Measurements from ENCODE around the gene PAQR3. TPM values are rescaled to one million over a fixed set of nuclear protein-coding genes. Genes with fewer than 3 reads are reported as not detected.
A peak's percentile ranks its signal among the peaks of the same experiment; 100 is the strongest.

The PAQR3 gene
- polyA plus RNA-seq, 2 of the 4 experiments (the other 2 are of a cell fraction), result 6.5 to 26.4 TPM

DNA sequence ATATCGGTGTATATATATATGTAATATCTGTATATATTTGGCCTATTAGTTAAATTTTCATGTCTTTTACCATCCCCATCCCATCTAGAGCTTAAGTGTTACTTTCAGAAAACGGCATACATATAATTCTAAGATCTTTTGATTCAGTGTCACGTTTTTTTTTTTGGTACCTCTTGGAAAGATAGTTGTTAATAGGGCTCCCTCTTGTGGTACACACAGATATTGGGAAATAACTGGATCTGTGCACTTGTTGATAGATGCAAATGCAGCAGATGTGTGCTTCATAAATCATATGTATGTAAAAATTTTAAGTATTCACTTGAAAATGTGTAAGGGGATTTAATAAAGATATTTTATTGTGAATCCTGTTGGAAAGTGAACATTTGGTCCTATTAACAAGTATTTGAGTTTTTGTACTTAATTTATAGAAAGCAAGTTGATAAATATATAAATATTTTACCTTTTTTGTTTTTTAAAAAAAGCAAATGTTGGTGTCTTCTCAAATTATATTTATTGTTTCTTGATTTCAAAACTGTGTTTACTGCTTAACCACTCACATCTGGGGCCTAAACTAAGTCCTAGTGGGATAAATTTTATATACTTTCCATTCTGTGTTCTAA, 74.7 kb downstream of the PAQR3 start:
- POLR2A ChIA-PET, result no interaction called here
- 30% methylated on average over 3 of the region's 3 CpGs for WGBS (ENCODE audit: missing lambda C conversion rate)

GRCh38 chr4:78863991-78864390, 75.2 kb downstream of the PAQR3 start:
- 97% methylated on average over 2 of the region's 2 CpGs for WGBS (ENCODE audit: missing lambda C conversion rate)
- Histone ChIP-seq H3K27ac (no peak overlapping the region), H3K4me1 (peaks cover 23% of the 10 kb centered on the region), H3K9me3 (0 out of 3 replicates have a peak, but pooled peaks cover 3% of the 10 kb centered on the region), H3K4me2 (no peak overlapping the region), H3K4me3 (no peak overlapping the region)
- FAIRE-seq (no peak), ATAC-seq (peak in 1 of 2 experiments; percentile 51; a peak in 3 of 6 replicates), DNase-seq (ENCODE audit: low read depth in 1 of 2, low spot score in 1 of 2) (no peak)
- CTCF ChIA-PET, result interaction anchor here (0.5 to 3.1 kb wide), 28 partner anchors 9 to 1326 kb away, joined by 3 to 28 read pairs (median 4); no protein-coding TSS in a partner anchor
- TF ChIP-seq HOXB5 (CRISPR knock-in tag; IDR thresholded peaks at IDR 0.05), result no peak
- POLR2A ChIA-PET, result no interaction called here

More for the DNA sequence above, 74.7 kb downstream of the PAQR3 start:
- DNase-seq (ENCODE audit: low read depth in 1 of 2, low spot score in 1 of 2) (peak; percentile 18 to 76), FAIRE-seq (no peak), ATAC-seq (peak in 1 of 2 experiments; percentile 69; a peak in 3 of 6 replicates)
- H3K4me1 ChIP-seq, result peaks cover 23% of the 10 kb centered on the region
- CTCF ChIA-PET, result interaction anchor here (0.5 to 3.1 kb wide), 27 partner anchors 10 to 1326 kb away, joined by 3 to 28 read pairs (median 4); no protein-coding TSS in a partner anchor
- H3K27ac ChIP-seq, result no peak overlapping the region
- 0 out of 3 replicates have a peak, but pooled peaks cover 3% of the 10 kb centered on the region for H3K9me3 ChIP-seq
- peak in 1 of 2 experiments; percentile 55; a peak in 1 of 4 replicates for TF ChIP-seq CEBPB (IDR thresholded peaks at IDR 0.05)
- peak; percentile 70 for TF ChIP-seq SMC3 (IDR thresholded peaks at IDR 0.05)
- TF ChIP-seq NFE2L2 (conservative IDR thresholded peaks at IDR 0.05; ENCODE audit: low read length), result no peak
- TF ChIP-seq FOXS1 (CRISPR knock-in tag; IDR thresholded peaks at IDR 0.05), result no peak
- no peak for TF ChIP-seq TP53 (CRISPR knock-in tag; IDR thresholded peaks at IDR 0.05)
- TF ChIP-seq RAD21 (conservative IDR thresholded peaks at IDR 0.05 in 1 of 2, IDR thresholded peaks at IDR 0.05 in 1 of 2), result peak; percentile 72 to 82
- TF ChIP-seq, protein P1, sequence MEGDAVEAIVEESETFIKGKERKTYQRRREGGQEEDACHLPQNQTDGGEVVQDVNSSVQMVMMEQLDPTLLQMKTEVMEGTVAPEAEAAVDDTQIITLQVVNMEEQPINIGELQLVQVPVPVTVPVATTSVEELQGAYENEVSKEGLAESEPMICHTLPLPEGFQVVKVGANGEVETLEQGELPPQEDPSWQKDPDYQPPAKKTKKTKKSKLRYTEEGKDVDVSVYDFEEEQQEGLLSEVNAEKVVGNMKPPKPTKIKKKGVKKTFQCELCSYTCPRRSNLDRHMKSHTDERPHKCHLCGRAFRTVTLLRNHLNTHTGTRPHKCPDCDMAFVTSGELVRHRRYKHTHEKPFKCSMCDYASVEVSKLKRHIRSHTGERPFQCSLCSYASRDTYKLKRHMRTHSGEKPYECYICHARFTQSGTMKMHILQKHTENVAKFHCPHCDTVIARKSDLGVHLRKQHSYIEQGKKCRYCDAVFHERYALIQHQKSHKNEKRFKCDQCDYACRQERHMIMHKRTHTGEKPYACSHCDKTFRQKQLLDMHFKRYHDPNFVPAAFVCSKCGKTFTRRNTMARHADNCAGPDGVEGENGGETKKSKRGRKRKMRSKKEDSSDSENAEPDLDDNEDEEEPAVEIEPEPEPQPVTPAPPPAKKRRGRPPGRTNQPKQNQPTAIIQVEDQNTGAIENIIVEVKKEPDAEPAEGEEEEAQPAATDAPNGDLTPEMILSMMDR (IDR thresholded peaks at IDR 0.05), result peak; percentile 73
- TF ChIP-seq HMGXB4 (CRISPR knock-in tag; IDR thresholded peaks at IDR 0.05; ENCODE audit: borderline replicate concordance), result no peak
- no peak for TF ChIP-seq CHD2 (IDR thresholded peaks at IDR 0.05; ENCODE audit: low read length, partially characterized antibody)
- TF ChIP-seq NR3C1 (IDR thresholded peaks at IDR 0.05), result no peak
- no peak for TF ChIP-seq HOXB5 (CRISPR knock-in tag; IDR thresholded peaks at IDR 0.05)
- no peak overlapping the region for H3K4me3 ChIP-seq
- H3K4me2 ChIP-seq, result no peak overlapping the region

GRCh38 chr4:78863254-78863869, 75.9 kb downstream of the PAQR3 start:
- H3K27ac ChIP-seq, result peak overlapping the region in 1 of 2 experiments; percentile 63; a peak in 2 of 6 replicates
- TF ChIP-seq HEYL (CRISPR knock-in tag; IDR thresholded peaks at IDR 0.05) (no peak), MYC (IDR thresholded peaks at IDR 0.05; ENCODE audit: borderline replicate concordance, low read length) (no peak), HDAC2 (IDR thresholded peaks at IDR 0.05) (no peak), ESRRA (IDR thresholded peaks at IDR 0.05; ENCODE audit: borderline replicate concordance, low read length) (no peak), NFE2L2 (conservative IDR thresholded peaks at IDR 0.05; ENCODE audit: low read length) (no peak)
- TF ChIP-seq, protein P2, sequence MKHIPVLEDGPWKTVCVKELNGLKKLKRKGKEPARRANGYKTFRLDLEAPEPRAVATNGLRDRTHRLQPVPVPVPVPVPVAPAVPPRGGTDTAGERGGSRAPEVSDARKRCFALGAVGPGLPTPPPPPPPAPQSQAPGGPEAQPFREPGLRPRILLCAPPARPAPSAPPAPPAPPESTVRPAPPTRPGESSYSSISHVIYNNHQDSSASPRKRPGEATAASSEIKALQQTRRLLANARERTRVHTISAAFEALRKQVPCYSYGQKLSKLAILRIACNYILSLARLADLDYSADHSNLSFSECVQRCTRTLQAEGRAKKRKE (CRISPR knock-in tag; IDR thresholded peaks at IDR 0.05; ENCODE audit: low read depth), result no peak
- POLR2A ChIA-PET, result interaction anchor here (1.2 kb wide), 1 partner anchor 87 kb away, joined by 3 read pairs; the partner anchor contains the start of gene BMP2K
- no peak overlapping the region for H3K4me3 ChIP-seq
- no peak for FAIRE-seq
- H3K4me1 ChIP-seq, result peaks cover 23% of the 10 kb centered on the region
- H3K9me3 ChIP-seq, result 0 out of 3 replicates have a peak, but pooled peaks cover 3% of the 10 kb centered on the region
- H3K4me2 ChIP-seq, result no peak overlapping the region
- ATAC-seq, result no peak
- DNase-seq (ENCODE audit: low read depth in 1 of 2, low spot score in 1 of 2), result no peak
- CTCF ChIA-PET, result interaction anchor here (0.8 to 3.1 kb wide), 14 partner anchors 9 to 803 kb away, joined by 3 to 28 read pairs (median 4); no protein-coding TSS in a partner anchor
- WGBS (ENCODE audit: missing lambda C conversion rate), result 51% methylated on average over 5 of the region's 5 CpGs

Measured in A549 (cell line).